GM23248 (cell line): ENCODE data around the gene MMEL1.

Experiments
- EZH2 ChIP-seq: fragments of 200-600 bp; sonication (generic); IDR thresholded peaks from 2 replicates; pipeline ENCODE4 v1.6.1; 2018; ENCODE audit warnings: antibody characterized with exemption, mild to moderate bottlenecking; ENCODE audit not compliant: insufficient read depth, poor library complexity, severe bottlenecking
- EZH2phosphoT487 ChIP-seq: fragments of 200-600 bp; sonication (generic); IDR thresholded peaks from 2 replicates; pipeline ENCODE4 v1.6.1; 2018; ENCODE audit warnings: antibody characterized with exemption, moderate library complexity, mild to moderate bottlenecking, low read depth; ENCODE audit not compliant: insufficient read depth

DNA sequence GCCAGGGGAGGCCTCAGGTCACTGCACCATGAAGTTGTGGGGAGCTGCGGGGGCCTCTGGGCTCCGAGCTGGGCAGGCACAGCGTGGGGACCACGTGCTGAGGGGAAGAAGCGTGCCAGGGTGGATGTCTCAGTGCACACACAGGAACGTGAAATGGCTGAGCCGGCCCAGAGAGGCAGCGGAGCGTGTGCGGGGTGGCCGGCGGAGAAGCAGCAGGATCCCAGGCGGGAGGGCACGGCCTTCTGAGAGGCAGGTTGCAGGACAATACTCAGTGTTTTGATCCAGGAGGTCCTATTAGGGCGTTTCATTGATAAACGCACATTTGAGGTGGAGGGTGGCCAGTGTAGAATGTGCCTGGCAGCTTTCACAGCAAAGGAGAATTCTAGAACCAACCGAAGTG lies 63.8 kb downstream of the MMEL1 start:
- TF ChIP-seq EZH2 (no peak), EZH2phosphoT487 (no peak)
